ENCODE measurements around the gene CFAP107.
"Not testable (repeated sequence)": the region's sequence is repeated elsewhere in the genome, so short reads cannot be mapped to it uniquely, and the experiment has no call there.

The CFAP107 gene

GRCh38 chr1:12778061-12778460 lies 32.1 kb downstream of the CFAP107 start:
- no peak for DNase-seq (ENCODE audit: low read depth in 2 of 2)

GRCh38 chr1:12778907-12779306 lies 32.9 kb downstream of the CFAP107 start:
- no peak for DNase-seq (ENCODE audit: low read depth in 2 of 2)

- DNase-seq (ENCODE audit: low read depth in 2 of 2): not testable (repeated sequence)
These were observed 35.5 kb downstream of the CFAP107 start for GRCh38 chr1:12781488-12781887.

GRCh38 chr1:12783783-12784182 lies 37.8 kb downstream of the CFAP107 start:
- DNase-seq (ENCODE audit: low read depth in 2 of 2): not testable (repeated sequence)

GRCh38 chr1:12784729-12785128 lies 38.7 kb downstream of the CFAP107 start:
- DNase-seq (ENCODE audit: low read depth in 2 of 2): not testable (repeated sequence)

GRCh38 chr1:12791097-12791496 lies 45.1 kb downstream of the CFAP107 start, which contains the start of gene PRAMEF1:
TSS of gene PRAMEF1 (plus strand) at chr1:12791397. CDS start at chr1:12793228, 1,831 bp downstream.
- not testable (repeated sequence) for DNase-seq (ENCODE audit: low read depth in 2 of 2)

GRCh38 chr1:12798911-12799310 lies 52.9 kb downstream of the CFAP107 start:
- DNase-seq (ENCODE audit: low read depth in 2 of 2): no peak

- DNase-seq (ENCODE audit: low read depth in 2 of 2): no peak
These were observed 53.7 kb downstream of the CFAP107 start for GRCh38 chr1:12799730-12800129.

GRCh38 chr1:12809933-12810332 lies 63.9 kb downstream of the CFAP107 start:
- no peak for DNase-seq (ENCODE audit: low read depth in 2 of 2)

- no peak for DNase-seq (ENCODE audit: low read depth in 2 of 2)
These were observed 64.8 kb downstream of the CFAP107 start for GRCh38 chr1:12810691-12811408.

GRCh38 chr1:12811409-12811784 lies 65.4 kb downstream of the CFAP107 start:
- no peak for DNase-seq (ENCODE audit: low read depth in 2 of 2)
